ENCODE measurements around the gene CCND1.

GRCh38 chr11:69703453-69703767 lies 62.5 kb downstream of the CCND1 start:
- TF ChIP-seq, protein P1, sequence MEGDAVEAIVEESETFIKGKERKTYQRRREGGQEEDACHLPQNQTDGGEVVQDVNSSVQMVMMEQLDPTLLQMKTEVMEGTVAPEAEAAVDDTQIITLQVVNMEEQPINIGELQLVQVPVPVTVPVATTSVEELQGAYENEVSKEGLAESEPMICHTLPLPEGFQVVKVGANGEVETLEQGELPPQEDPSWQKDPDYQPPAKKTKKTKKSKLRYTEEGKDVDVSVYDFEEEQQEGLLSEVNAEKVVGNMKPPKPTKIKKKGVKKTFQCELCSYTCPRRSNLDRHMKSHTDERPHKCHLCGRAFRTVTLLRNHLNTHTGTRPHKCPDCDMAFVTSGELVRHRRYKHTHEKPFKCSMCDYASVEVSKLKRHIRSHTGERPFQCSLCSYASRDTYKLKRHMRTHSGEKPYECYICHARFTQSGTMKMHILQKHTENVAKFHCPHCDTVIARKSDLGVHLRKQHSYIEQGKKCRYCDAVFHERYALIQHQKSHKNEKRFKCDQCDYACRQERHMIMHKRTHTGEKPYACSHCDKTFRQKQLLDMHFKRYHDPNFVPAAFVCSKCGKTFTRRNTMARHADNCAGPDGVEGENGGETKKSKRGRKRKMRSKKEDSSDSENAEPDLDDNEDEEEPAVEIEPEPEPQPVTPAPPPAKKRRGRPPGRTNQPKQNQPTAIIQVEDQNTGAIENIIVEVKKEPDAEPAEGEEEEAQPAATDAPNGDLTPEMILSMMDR (conservative IDR thresholded peaks at IDR 0.05; ENCODE audit: low read depth, low read length) = no peak
- no peak for TF ChIP-seq EZH2 (IDR thresholded peaks at IDR 0.05; ENCODE audit: borderline replicate concordance, low read depth, low read length, poor library complexity, severe bottlenecking)

Data from A673 (cell line).